NCI-H2171 treated with DMSO at 0.1 percent for 48 hours (cell line): ENCODE measurements around the gene DEGS2.

Source experiments
- DNase-seq: peaks from one replicate; lab custom pipeline; 2025; lab: John Stamatoyannopoulos, UW

Gene DEGS2

GRCh38 chr14:100148837-100149731, 10.4 kb downstream of the DEGS2 start:
- DNase-seq = no peak

GRCh38 chr14:100147691-100148464, 11.6 kb downstream of the DEGS2 start:
- no peak for DNase-seq

GRCh38 chr14:100147181-100147631, 12.2 kb downstream of the DEGS2 start:
- no peak for DNase-seq

GRCh38 chr14:100146531-100147091, 12.8 kb downstream of the DEGS2 start:
- no peak for DNase-seq

GRCh38 chr14:100145682-100146464, 13.6 kb downstream of the DEGS2 start:
- DNase-seq = no peak

GRCh38 chr14:100144996-100145646, 14.3 kb downstream of the DEGS2 start:
- no peak for DNase-seq

GRCh38 chr14:100144645-100144995, 14.8 kb downstream of the DEGS2 start:
- DNase-seq = no peak

- no peak for DNase-seq
Measured at GRCh38 chr14:100143934-100144333, 15.5 kb downstream of the DEGS2 start.

- no peak for DNase-seq
Measured at GRCh38 chr14:100143523-100143922, 15.9 kb downstream of the DEGS2 start.

- no peak for DNase-seq
Measured at GRCh38 chr14:100142073-100143040, 17.1 kb downstream of the DEGS2 start.

- no peak for DNase-seq
Measured at GRCh38 chr14:100141098-100141497, 18.3 kb downstream of the DEGS2 start.

GRCh38 chr14:100140452-100141078, 18.9 kb downstream of the DEGS2 start:
- no peak for DNase-seq

GRCh38 chr14:100138955-100139354, 20.5 kb downstream of the DEGS2 start:
- no peak for DNase-seq

- DNase-seq = no peak
Measured at GRCh38 chr14:100138082-100138787, 21.2 kb downstream of the DEGS2 start.

GRCh38 chr14:100137173-100137572, 22.3 kb downstream of the DEGS2 start:
- no peak for DNase-seq

- no peak for DNase-seq
Measured at GRCh38 chr14:100135784-100136183, 23.7 kb downstream of the DEGS2 start.

- no peak for DNase-seq
Measured at GRCh38 chr14:100135073-100135472, 24.4 kb downstream of the DEGS2 start.

- DNase-seq = no peak
Measured at GRCh38 chr14:100134586-100134985, 24.9 kb downstream of the DEGS2 start.

- DNase-seq = no peak
Measured at GRCh38 chr14:100132903-100133510, 26.4 kb downstream of the DEGS2 start.
